WERI-Rb-1 (cell line): ENCODE data around the gene MYOM3.

ENCODE experiments used
- DNase-seq: peaks from one replicate; pipeline ENCODE4 v3.0.0-alpha.2; 2020
- H3K27ac ChIP-seq: fragments of 250-450 bp; sonication (Bioruptor Pico); 2 replicates; pipeline ENCODE4 v1.5.1; 2020; ENCODE audit warnings: mild to moderate bottlenecking, moderate library complexity
- H3K27me3 ChIP-seq: fragments of 250-450 bp; sonication (Bioruptor Pico); 2 replicates; pipeline ENCODE4 v1.5.1; 2021; ENCODE audit warnings: mild to moderate bottlenecking, low read depth, moderate library complexity; ENCODE audit not compliant: insufficient read depth, severe bottlenecking
- H3K36me3 ChIP-seq: fragments of 250-450 bp; sonication (Bioruptor Pico); 2 replicates; pipeline ENCODE4 v1.5.1; 2020; ENCODE audit warnings: mild to moderate bottlenecking, moderate library complexity
- H3K4me3 ChIP-seq: 2 replicates; pipeline ENCODE4 v1.5.1; 2011; ENCODE audit warnings: low read depth, mild to moderate bottlenecking, control low read depth, low read length
- H3K9me3 ChIP-seq: fragments of 250-450 bp; sonication (Bioruptor Pico); 2 replicates; pipeline ENCODE4 v1.5.1; 2021; ENCODE audit warnings: mild to moderate bottlenecking, moderate library complexity; ENCODE audit not compliant: severe bottlenecking
- CTCF ChIP-seq: IDR thresholded peaks from 2 replicates; pipeline ENCODE4 v1.5.1; 2011; ENCODE audit warnings: low read depth, mild to moderate bottlenecking, control low read depth, inconsistent platforms, low read length

Gene MYOM3

GRCh38 chr1:24085546-24085945, 26.4 kb downstream of the MYOM3 start:
- no peaks in the 10 kb centered on the region for H3K27me3 ChIP-seq
- H3K4me3 ChIP-seq, result no peak overlapping the region
- no peak for TF ChIP-seq CTCF
- H3K36me3 ChIP-seq, result no peaks in the 10 kb centered on the region
- H3K27ac ChIP-seq, result no peak overlapping the region
- H3K9me3 ChIP-seq, result no peaks in the 10 kb centered on the region
- no peak for DNase-seq

- no peaks in the 10 kb centered on the region for H3K27me3 ChIP-seq
- H3K4me3 ChIP-seq, result no peak overlapping the region
- H3K27ac ChIP-seq, result no peak overlapping the region
- H3K9me3 ChIP-seq, result no peaks in the 10 kb centered on the region
- H3K36me3 ChIP-seq, result no peaks in the 10 kb centered on the region
- TF ChIP-seq CTCF, result no peak
- no peak for DNase-seq
Observed at GRCh38 chr1:24085007-24085406, 26.9 kb downstream of the MYOM3 start.

- TF ChIP-seq CTCF, result no peak
- no peak overlapping the region for H3K4me3 ChIP-seq
- no peak for DNase-seq
- H3K27ac ChIP-seq, result no peak overlapping the region
- no peaks in the 10 kb centered on the region for H3K27me3 ChIP-seq
- no peaks in the 10 kb centered on the region for H3K9me3 ChIP-seq
- no peaks in the 10 kb centered on the region for H3K36me3 ChIP-seq
Observed at GRCh38 chr1:24084050-24084449, 27.9 kb downstream of the MYOM3 start.

- Histone ChIP-seq H3K4me3 (no peak overlapping the region), H3K9me3 (no peaks in the 10 kb centered on the region), H3K27ac (no peak overlapping the region), H3K27me3 (no peaks in the 10 kb centered on the region), H3K36me3 (no peaks in the 10 kb centered on the region)
- DNase-seq, result no peak
- no peak for TF ChIP-seq CTCF
Observed at GRCh38 chr1:24082372-24082771, 29.6 kb downstream of the MYOM3 start.

- Histone ChIP-seq H3K27me3 (no peaks in the 10 kb centered on the region), H3K27ac (no peak overlapping the region), H3K4me3 (no peak overlapping the region), H3K36me3 (no peaks in the 10 kb centered on the region), H3K9me3 (no peaks in the 10 kb centered on the region)
- TF ChIP-seq CTCF, result no peak
- no peak for DNase-seq
Observed at GRCh38 chr1:24081190-24081589, 30.7 kb downstream of the MYOM3 start.

GRCh38 chr1:24080131-24080530, 31.8 kb downstream of the MYOM3 start:
- Histone ChIP-seq H3K36me3 (no peaks in the 10 kb centered on the region), H3K4me3 (no peak overlapping the region), H3K9me3 (no peaks in the 10 kb centered on the region), H3K27me3 (no peaks in the 10 kb centered on the region), H3K27ac (no peak overlapping the region)
- DNase-seq, result no peak
- TF ChIP-seq CTCF, result no peak
